Measurements from ENCODE around the gene CLDN12.

Gene CLDN12

GRCh38 chr7:90446137-90446899 lies 43.1 kb downstream of the CLDN12 start:
- no peak overlapping the region for H3K27ac ChIP-seq (ENCODE audit: extremely low read depth, low read depth, low read length)
- H3K4me1 ChIP-seq (ENCODE audit: control insufficient read depth, insufficient read depth, low read length), result no peaks in the 10 kb centered on the region
- no peaks in the 10 kb centered on the region for H3K36me3 ChIP-seq (ENCODE audit: control insufficient read depth in 2 of 2, insufficient read depth in 1 of 2, low read length in 2 of 2)
- ChIA-PET CTCF (interaction anchor here (0.9 to 1.4 kb wide), 2 partner anchors 18 to 183 kb away, joined by 3 to 5 read pairs; no protein-coding TSS in a partner anchor), POLR2A (no interaction called here)
- no peak overlapping the region for H3K4me3 ChIP-seq (ENCODE audit: low read depth, low read length)
- no peaks in the 10 kb centered on the region for H3K9me3 ChIP-seq (ENCODE audit: control insufficient read depth, insufficient read depth, low read depth, low read length)
- TF ChIP-seq ZSCAN4 (tag by site-specific recombination; IDR thresholded peaks at IDR 0.05) (no peak), TCF7L2 (IDR thresholded peaks at IDR 0.05; ENCODE audit: borderline replicate concordance, low read depth, low read length) (no peak), ZNF645 (tag by site-specific recombination; IDR thresholded peaks at IDR 0.05) (no peak), ZNF324 (tag by site-specific recombination; IDR thresholded peaks at IDR 0.05) (no peak), ZNF529 (tag by site-specific recombination; IDR thresholded peaks at IDR 0.05; ENCODE audit: insufficient replicate concordance) (no peak), ZNF366 (tag by site-specific recombination; conservative IDR thresholded peaks at IDR 0.05) (peak; percentile 90), BCL6B (tag by site-specific recombination; IDR thresholded peaks at IDR 0.05) (peak; percentile 45; the same call in 1 of the 2 replicates), ZBTB1 (tag by site-specific recombination; IDR thresholded peaks at IDR 0.05) (no peak), REPIN1 (tag by site-specific recombination; IDR thresholded peaks at IDR 0.05; ENCODE audit: low read depth) (no peak), TRIM28 (IDR thresholded peaks at IDR 0.05; ENCODE audit: borderline replicate concordance, low read length) (no peak), ZNF114 (tag by site-specific recombination; IDR thresholded peaks at IDR 0.05) (no peak), PBX3 (CRISPR knock-in tag; IDR thresholded peaks at IDR 0.05) (no peak), ZBTB44 (tag by site-specific recombination; IDR thresholded peaks at IDR 0.05) (no peak), PRDM1 (tag by site-specific recombination; IDR thresholded peaks at IDR 0.05) (peak; percentile 99), ZNF202 (tag by site-specific recombination; IDR thresholded peaks at IDR 0.05; ENCODE audit: borderline replicate concordance) (no peak), ZNF623 (tag by site-specific recombination; IDR thresholded peaks at IDR 0.05) (no peak), SALL2 (tag by site-specific recombination; IDR thresholded peaks at IDR 0.05; ENCODE audit: borderline replicate concordance) (no peak), ZNF624 (tag by site-specific recombination; IDR thresholded peaks at IDR 0.05) (no peak), ZNF513 (tag by site-specific recombination; IDR thresholded peaks at IDR 0.05) (no peak), ZNF747 (tag by site-specific recombination; IDR thresholded peaks at IDR 0.05) (no peak), ZNF423 (tag by site-specific recombination; IDR thresholded peaks at IDR 0.05) (no peak), ZNF514 (tag by site-specific recombination; IDR thresholded peaks at IDR 0.05) (no peak)

Measured in HEK293 (cell line).